Stimulated activated naive B cell treated with anti-CD40 and anti-IgM and Interleukin-4, amounts not matched to agents 10 μg/mL and 1 μg/mL and 100 μg/mL, for 72 hours (primary cell): ENCODE measurements around the gene PRRT1.
A peak's percentile ranks its signal among the peaks of the same experiment; 100 is the strongest.

Experiments
- ATAC-seq, 2 donors: fragments of 150-1000 bp; cut with Tn5 transposase; replicated peaks; 2 replicates each; pipeline ENCODE4 v1.10.0; 2021; ENCODE audit warnings: moderate library complexity in 1 of 2
- DNase-seq: peaks from one replicate; pipeline ENCODE4 v3.0.0; 2021
- H3K27ac Mint-ChIP-seq: one replicate; pipeline ENCODE4 v1.8.0; 2022; ENCODE audit warnings: mild to moderate bottlenecking, mixed read lengths
- H3K27me3 Mint-ChIP-seq, 2 donors: one replicate each; pipeline ENCODE4 v1.8.0; 2022; ENCODE audit warnings: mixed read lengths in 2 of 2
- H3K36me3 Mint-ChIP-seq, 2 donors: one replicate each; pipeline ENCODE4 v1.8.0; 2022; ENCODE audit warnings: mixed read lengths in 2 of 2, mild to moderate bottlenecking in 1 of 2
- H3K4me1 Mint-ChIP-seq, 2 donors: one replicate each; pipeline ENCODE4 v1.8.0; 2022; ENCODE audit warnings: mixed read lengths in 2 of 2, mild to moderate bottlenecking in 1 of 2
- H3K4me3 Mint-ChIP-seq, 2 donors: one replicate each; pipeline ENCODE4 v1.8.0; 2022; ENCODE audit warnings: mild to moderate bottlenecking in 2 of 2, mixed read lengths in 2 of 2, moderate library complexity in 1 of 2
- H3K9me3 Mint-ChIP-seq, 2 donors: one replicate each; pipeline ENCODE4 v1.8.0; 2022; ENCODE audit warnings: mixed read lengths in 2 of 2, mild to moderate bottlenecking in 1 of 2

PRRT1 gene

DNA sequence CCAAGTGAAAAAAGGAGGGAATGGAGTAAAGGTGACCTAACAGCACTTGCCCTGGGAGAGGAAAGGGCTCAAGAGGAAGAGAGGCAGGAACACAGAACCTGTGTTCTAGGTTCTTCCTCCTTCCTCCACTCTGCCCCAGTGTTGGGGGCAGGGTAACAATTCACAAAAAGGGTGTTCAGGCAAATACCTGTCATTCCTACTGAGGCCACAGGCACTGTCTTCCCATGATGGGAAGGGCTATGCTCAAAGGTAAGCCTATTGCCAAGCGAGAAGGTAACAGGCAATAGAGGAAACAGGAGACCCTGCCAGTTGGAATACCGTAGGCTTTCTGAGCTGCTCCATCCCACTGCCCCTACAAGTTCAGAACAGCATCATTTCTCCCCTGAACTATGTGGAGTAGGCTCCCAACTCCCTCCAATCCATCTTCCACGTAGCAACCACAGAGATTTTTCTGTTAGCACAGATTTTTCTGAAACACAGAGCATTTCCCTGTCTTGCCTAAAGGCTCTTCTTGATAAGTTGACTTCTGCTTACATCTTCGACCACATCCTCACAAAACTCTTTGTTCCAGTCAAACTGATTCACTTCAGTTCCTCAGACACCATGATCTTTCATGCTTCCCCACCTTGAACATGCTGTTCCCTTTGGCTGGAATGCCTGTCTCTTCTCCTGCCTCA lies 21.4 kb upstream of the PRRT1 start:
- H3K27ac Mint-ChIP-seq = no peak overlapping the region
- H3K9me3 Mint-ChIP-seq = peaks cover 0 to 2% of the 10 kb centered on the region in 2 donors
- peaks cover 27 to 37% of the 10 kb centered on the region in 2 donors for H3K36me3 Mint-ChIP-seq
- no peaks in the 10 kb centered on the region for H3K27me3 Mint-ChIP-seq
- peaks cover 39 to 41% of the 10 kb centered on the region in 2 donors for H3K4me1 Mint-ChIP-seq
- no peak for ATAC-seq
- no peak for DNase-seq
- no peak overlapping the region for H3K4me3 Mint-ChIP-seq

GRCh38 chr6:32171234-32171633 lies 19.5 kb upstream of the PRRT1 start:
- H3K9me3 Mint-ChIP-seq = no peaks in the 10 kb centered on the region
- no peaks in the 10 kb centered on the region for H3K27me3 Mint-ChIP-seq
- no peak overlapping the region for H3K4me3 Mint-ChIP-seq
- H3K4me1 Mint-ChIP-seq = peaks cover 35 to 36% of the 10 kb centered on the region in 2 donors
- H3K36me3 Mint-ChIP-seq = peaks cover 33 to 46% of the 10 kb centered on the region in 2 donors
- no peak for ATAC-seq
- no peak for DNase-seq
- H3K27ac Mint-ChIP-seq = no peak overlapping the region

DNA sequence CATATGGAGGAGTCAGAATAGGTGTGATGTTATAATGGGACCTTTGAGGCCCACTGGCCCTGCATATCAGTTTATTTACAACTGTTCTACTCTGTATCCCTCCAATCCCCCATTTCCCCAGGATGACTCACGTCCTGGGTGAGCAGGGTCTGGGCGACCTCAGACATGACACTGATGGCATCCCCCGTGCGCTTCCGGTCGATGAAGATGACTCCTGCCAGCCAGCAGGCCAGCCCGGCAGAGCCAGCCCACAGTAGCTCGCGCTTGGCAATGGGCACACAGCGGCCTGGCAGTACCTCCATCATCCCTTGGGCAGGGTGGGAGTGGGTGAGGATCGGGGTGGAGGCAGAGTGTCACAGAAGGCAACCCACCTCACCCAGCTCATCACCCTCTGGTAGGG lies 18.6 kb upstream of the PRRT1 start:
- DNase-seq = no peak
- ATAC-seq = no peak
- Mint-ChIP-seq H3K4me3 (no peak overlapping the region), H3K27ac (no peak overlapping the region), H3K27me3 (no peaks in the 10 kb centered on the region), H3K4me1 (peaks cover 32 to 33% of the 10 kb centered on the region in 2 donors), H3K36me3 (peaks cover 33 to 51% of the 10 kb centered on the region in 2 donors), H3K9me3 (no peaks in the 10 kb centered on the region)

DNA sequence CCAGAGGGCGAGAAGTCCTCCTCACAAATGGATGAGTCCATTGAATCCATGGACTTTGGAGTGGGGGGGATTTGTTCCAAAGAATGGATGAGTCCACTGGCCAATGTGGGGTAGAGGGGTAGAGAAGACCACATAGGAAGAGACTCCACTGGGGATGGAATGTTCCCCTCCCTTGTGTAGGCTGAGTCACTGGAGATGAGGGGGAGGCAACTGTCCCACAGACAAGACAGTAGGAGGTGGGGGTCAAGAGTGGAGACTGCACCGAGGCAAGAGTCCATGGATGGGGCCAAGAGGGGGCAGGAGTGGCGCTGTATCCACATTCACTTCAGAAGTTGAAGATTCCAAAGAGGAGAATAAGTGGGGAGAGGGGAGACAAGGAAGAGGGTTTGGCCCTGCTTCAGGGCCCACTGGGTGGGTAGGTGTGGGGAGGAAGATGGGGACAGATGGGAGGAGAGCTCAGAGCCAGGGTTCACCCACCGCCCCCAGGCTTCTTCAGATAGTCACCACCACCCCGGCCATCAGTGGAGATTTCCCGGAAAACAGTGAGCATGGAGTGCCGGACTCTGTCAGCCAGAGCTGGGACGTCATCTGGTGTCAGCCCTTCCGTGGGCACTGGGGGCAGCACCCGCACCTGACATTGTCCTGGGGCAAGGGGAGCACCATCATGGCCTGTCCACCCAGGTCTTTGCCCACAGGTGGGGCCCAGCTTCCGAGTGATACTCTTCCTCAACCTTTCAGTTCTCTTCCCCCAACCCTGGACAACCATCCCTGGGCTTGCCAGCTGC lies 17.3 kb upstream of the PRRT1 start:
- H3K4me3 Mint-ChIP-seq = no peak overlapping the region
- H3K27me3 Mint-ChIP-seq = no peaks in the 10 kb centered on the region
- H3K27ac Mint-ChIP-seq = peak overlapping the region; percentile 65
- H3K4me1 Mint-ChIP-seq = peaks cover 28% of the 10 kb centered on the region in 2 donors
- no peaks in the 10 kb centered on the region for H3K9me3 Mint-ChIP-seq
- no peak for ATAC-seq
- H3K36me3 Mint-ChIP-seq = peaks cover 36 to 53% of the 10 kb centered on the region in 2 donors
- DNase-seq = no peak

DNA sequence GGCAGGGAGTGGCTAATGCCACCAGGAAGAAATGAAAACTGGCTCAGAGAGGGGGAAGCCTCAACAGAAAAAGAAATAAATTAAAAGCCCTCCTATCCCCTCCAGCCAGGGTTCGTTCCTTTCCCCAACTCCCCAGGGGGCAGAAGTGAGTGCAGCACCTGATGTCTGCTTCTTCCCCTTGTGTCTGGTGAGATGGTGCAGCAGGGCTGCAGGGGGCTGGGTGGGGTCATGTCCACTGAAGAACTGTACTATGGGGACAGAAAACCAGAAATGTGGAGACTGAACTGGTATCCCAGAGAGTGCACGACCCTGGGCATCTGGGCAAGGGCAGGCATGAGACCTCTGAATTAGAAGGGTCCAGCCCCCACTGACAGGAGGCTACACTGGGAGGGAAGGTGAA lies 16.6 kb upstream of the PRRT1 start:
- Mint-ChIP-seq H3K4me3 (no peak overlapping the region), H3K4me1 (peaks cover 21 to 23% of the 10 kb centered on the region in 2 donors), H3K27ac (no peak overlapping the region), H3K36me3 (peaks cover 37 to 50% of the 10 kb centered on the region in 2 donors), H3K27me3 (no peaks in the 10 kb centered on the region), H3K9me3 (no peaks in the 10 kb centered on the region)
- ATAC-seq = no peak
- DNase-seq = no peak

DNA sequence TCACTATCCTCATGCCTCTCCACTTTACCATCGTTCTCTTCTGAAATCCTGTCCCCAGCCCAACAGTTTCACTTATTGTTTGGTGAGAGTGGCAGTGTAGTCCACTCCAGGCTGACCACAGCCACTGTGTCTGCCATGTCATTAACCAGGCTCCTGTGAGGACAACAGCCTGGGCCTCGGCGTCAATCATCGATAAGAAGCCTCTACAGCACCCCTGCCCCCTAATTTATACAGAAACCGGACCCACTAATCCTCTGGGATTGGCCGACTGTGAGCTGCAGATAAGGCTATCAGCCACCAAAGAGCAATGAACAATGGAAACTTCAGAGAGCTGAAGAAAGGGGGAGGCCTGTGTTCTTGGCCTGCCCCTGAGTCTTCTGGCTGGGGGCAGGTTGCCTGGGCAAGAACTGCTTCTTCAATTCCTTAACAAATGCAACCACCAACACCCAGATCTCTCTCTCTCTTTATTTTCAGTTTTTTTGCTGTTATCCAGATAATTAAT lies 16.1 kb upstream of the PRRT1 start:
- H3K27me3 Mint-ChIP-seq = no peaks in the 10 kb centered on the region
- no peak overlapping the region for H3K4me3 Mint-ChIP-seq
- peaks cover 39 to 53% of the 10 kb centered on the region in 2 donors for H3K36me3 Mint-ChIP-seq
- no peaks in the 10 kb centered on the region for H3K9me3 Mint-ChIP-seq
- DNase-seq (no peak), ATAC-seq (no peak)
- peaks cover 19 to 20% of the 10 kb centered on the region in 2 donors for H3K4me1 Mint-ChIP-seq
- H3K27ac Mint-ChIP-seq = no peak overlapping the region

GRCh38 chr6:32167154-32167760 lies 15.5 kb upstream of the PRRT1 start:
- no peaks in the 10 kb centered on the region for H3K27me3 Mint-ChIP-seq
- peaks cover 16 to 18% of the 10 kb centered on the region in 2 donors for H3K4me1 Mint-ChIP-seq
- no peak overlapping the region for H3K27ac Mint-ChIP-seq
- H3K36me3 Mint-ChIP-seq = peaks cover 43 to 59% of the 10 kb centered on the region in 2 donors
- ATAC-seq (no peak), DNase-seq (no peak)
- no peaks in the 10 kb centered on the region for H3K9me3 Mint-ChIP-seq
- H3K4me3 Mint-ChIP-seq = no peak overlapping the region

GRCh38 chr6:32166411-32167061 lies 14.8 kb upstream of the PRRT1 start:
- Mint-ChIP-seq H3K36me3 (peaks cover 43 to 63% of the 10 kb centered on the region in 2 donors), H3K9me3 (no peaks in the 10 kb centered on the region), H3K27me3 (no peaks in the 10 kb centered on the region), H3K4me1 (peaks cover 16 to 18% of the 10 kb centered on the region in 2 donors), H3K27ac (no peak overlapping the region), H3K4me3 (no peak overlapping the region)
- no peak for DNase-seq
- ATAC-seq = no peak

DNA sequence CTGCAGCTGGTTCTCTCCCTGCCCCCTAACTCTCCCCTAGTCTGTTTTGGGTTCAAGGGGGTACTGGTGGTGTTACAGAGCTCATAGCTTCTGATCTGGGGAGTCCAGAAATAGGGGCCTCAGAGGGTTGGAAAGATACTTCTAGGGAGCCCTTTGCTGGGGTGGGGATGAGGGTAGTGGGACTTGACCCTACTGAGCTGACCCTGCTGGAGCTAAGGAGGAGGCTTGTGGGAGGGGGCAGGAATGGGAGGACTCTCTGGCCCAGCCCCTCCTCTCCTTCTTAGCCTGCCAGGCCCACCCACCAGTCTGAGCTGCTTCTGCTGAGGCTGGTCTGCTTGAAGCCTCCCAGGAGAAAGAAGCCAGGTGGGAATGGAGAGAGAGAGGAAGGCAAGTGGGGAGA lies 12.6 kb upstream of the PRRT1 start, which contains the start of gene EGFL8:
EGFL8 (plus strand) TSS at position 301 of the 400 bp plus-strand sequence. CDS start 1,571 bp downstream, outside the sequence.
- Mint-ChIP-seq H3K27ac (no peak within 1 kb of the TSS), H3K4me3 (no peak within 1 kb of the TSS), H3K4me1 (peaks cover 8 to 18% of the 10 kb centered on the region in 2 donors), H3K9me3 (no peaks in the 10 kb centered on the region), H3K27me3 (no peaks in the 10 kb centered on the region), H3K36me3 (peaks cover 26 to 42% of the 10 kb centered on the region in 2 donors)
- DNase-seq = no peak
- ATAC-seq = no peak

GRCh38 chr6:32163559-32164258 lies 12.0 kb upstream of the PRRT1 start:
- no peak for DNase-seq
- Mint-ChIP-seq H3K27me3 (no peaks in the 10 kb centered on the region), H3K4me1 (peaks cover 8 to 17% of the 10 kb centered on the region in 2 donors), H3K4me3 (no peak overlapping the region), H3K27ac (no peak overlapping the region), H3K36me3 (peaks cover 22 to 38% of the 10 kb centered on the region in 2 donors), H3K9me3 (no peaks in the 10 kb centered on the region)
- ATAC-seq = no peak

GRCh38 chr6:32158052-32158451 lies 6.3 kb upstream of the PRRT1 start:
- Mint-ChIP-seq H3K36me3 (peaks cover 14 to 30% of the 10 kb centered on the region in 2 donors), H3K4me1 (peaks cover 19 to 27% of the 10 kb centered on the region in 2 donors), H3K27me3 (peaks cover 3 to 15% of the 10 kb centered on the region in 2 donors), H3K4me3 (no peak overlapping the region), H3K9me3 (no peaks in the 10 kb centered on the region), H3K27ac (no peak overlapping the region)
- DNase-seq (no peak), ATAC-seq (no peak)

DNA sequence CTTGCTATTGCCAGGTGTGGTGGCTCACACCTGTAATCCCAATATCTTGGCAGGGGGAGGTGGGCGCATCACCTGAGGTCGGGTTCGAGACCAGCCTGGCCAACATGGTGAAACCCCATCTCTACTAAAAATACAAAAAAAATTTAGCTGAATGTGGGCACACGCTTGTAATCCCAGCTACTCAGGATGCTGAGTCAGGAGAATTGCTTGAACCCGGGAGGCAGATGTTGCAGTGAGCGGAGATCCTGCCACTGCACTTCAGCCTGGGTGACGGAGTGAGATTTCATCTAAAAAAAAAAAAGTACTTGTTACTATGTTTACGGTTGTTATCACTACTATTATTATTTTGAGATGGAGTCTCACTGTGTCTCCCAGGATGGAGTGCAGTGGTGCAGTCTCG lies 5.2 kb upstream of the PRRT1 start:
- no peak overlapping the region for H3K27ac Mint-ChIP-seq
- no peak for ATAC-seq
- no peak for DNase-seq
- H3K27me3 Mint-ChIP-seq = peaks cover 14 to 26% of the 10 kb centered on the region in 2 donors
- no peak overlapping the region for H3K4me3 Mint-ChIP-seq
- H3K4me1 Mint-ChIP-seq = peaks cover 26 to 29% of the 10 kb centered on the region in 2 donors
- no peaks in the 10 kb centered on the region for H3K9me3 Mint-ChIP-seq
- peaks cover 11 to 20% of the 10 kb centered on the region in 2 donors for H3K36me3 Mint-ChIP-seq

GRCh38 chr6:32154514-32155161 lies 2.9 kb upstream of the PRRT1 start:
- peak overlapping the region; percentile 94 for H3K27ac Mint-ChIP-seq

More at GRCh38 chr6:32154514-32155161, 2.9 kb upstream of the PRRT1 start:
- Mint-ChIP-seq H3K4me3 (peak overlapping the region; percentile 89 to 98), H3K27me3 (peaks cover 35 to 49% of the 10 kb centered on the region in 2 donors), H3K4me1 (peaks cover 39% of the 10 kb centered on the region in 2 donors), H3K9me3 (no peaks in the 10 kb centered on the region), H3K36me3 (peaks cover 11 to 20% of the 10 kb centered on the region in 2 donors)
- ATAC-seq (peak; percentile 87), DNase-seq (peak; percentile 67)
